22Rv1 (cell line): Measurements from ENCODE around the gene SALL1.

Experiments
- CTCF ChIP-seq: fragments of 450-650 bp; IDR thresholded peaks from 2 replicates; pipeline ENCODE4 v1.5.1; 2017; ENCODE audit warnings: mild to moderate bottlenecking
- ZFX ChIP-seq: fragments of 450-650 bp; IDR thresholded peaks from 2 replicates; pipeline ENCODE4 v1.6.1; 2017; ENCODE audit warnings: antibody characterized with exemption, borderline replicate concordance

- TF ChIP-seq CTCF (no peak), ZFX (no peak)
Observed at GRCh38 chr16:51133688-51134087, 17.4 kb downstream of the SALL1 start.
